Measurements from ENCODE around the gene OPCML.

OPCML gene

GRCh38 chr11:133504906-133505305 lies 27.4 kb downstream of the OPCML start:
- in situ Hi-C loops (cut with MboI; ENCODE audit: low sequenced_read_pairs) = no loop called here

- in situ Hi-C loops (cut with MboI; ENCODE audit: low sequenced_read_pairs) = no loop called here
Observed at GRCh38 chr11:133503776-133504175, 28.5 kb downstream of the OPCML start.

- in situ Hi-C loops (cut with MboI; ENCODE audit: low sequenced_read_pairs) = no loop called here
Observed at GRCh38 chr11:133503236-133503635, 29.1 kb downstream of the OPCML start.

GRCh38 chr11:133501643-133502539 lies 30.4 kb downstream of the OPCML start:
- in situ Hi-C loops (cut with MboI; ENCODE audit: low sequenced_read_pairs) = no loop called here

GRCh38 chr11:133500936-133501335 lies 31.4 kb downstream of the OPCML start:
- in situ Hi-C loops (cut with MboI; ENCODE audit: low sequenced_read_pairs) = no loop called here

DNA sequence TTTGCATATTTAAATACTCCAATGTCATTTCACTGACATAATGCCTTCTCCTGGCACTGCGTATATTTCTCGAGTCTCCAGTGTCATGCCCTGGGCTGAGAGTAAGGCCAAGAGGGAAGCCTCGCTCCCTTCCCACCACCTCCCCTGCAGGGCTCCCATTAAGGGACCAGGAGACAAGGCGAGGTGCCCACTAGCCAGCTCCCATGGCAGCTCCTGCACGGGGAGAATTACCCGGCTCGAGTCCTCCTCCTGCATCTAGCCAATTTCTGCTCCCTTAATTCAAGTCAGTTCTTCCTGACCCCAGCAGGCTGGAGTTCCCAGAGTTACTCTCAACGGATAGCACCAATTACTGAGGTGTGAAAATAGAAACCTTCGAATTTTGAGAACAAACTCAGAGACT lies 31.9 kb downstream of the OPCML start:
- in situ Hi-C loops (cut with MboI; ENCODE audit: low sequenced_read_pairs) = no loop called here

DNA sequence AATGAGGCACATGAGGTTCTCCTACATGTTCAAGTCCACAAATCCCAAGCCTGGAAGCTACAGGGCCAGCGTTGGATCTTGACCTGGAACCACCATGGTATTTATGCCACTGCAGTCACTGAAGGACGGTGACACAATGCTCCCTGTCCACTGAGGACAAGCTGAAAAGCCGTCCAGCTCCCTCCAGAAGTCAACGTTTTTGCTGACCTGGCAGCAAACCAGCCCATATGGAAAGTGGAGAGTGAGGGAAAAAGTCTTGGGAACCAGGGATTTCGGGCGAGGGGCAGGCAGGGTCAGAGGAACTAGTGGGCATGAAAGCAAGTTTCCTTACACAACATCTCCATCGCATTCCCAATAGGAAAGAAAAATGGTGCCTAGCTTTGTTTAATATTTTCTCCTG lies 33.3 kb downstream of the OPCML start:
- in situ Hi-C loops (cut with MboI; ENCODE audit: low sequenced_read_pairs) = no loop called here

- in situ Hi-C loops (cut with MboI; ENCODE audit: low sequenced_read_pairs) = no loop called here
Observed at GRCh38 chr11:133497477-133498140, 34.7 kb downstream of the OPCML start.

GRCh38 chr11:133492895-133493294 lies 39.4 kb downstream of the OPCML start:
- in situ Hi-C loops (cut with MboI; ENCODE audit: low sequenced_read_pairs) = no loop called here

DNA sequence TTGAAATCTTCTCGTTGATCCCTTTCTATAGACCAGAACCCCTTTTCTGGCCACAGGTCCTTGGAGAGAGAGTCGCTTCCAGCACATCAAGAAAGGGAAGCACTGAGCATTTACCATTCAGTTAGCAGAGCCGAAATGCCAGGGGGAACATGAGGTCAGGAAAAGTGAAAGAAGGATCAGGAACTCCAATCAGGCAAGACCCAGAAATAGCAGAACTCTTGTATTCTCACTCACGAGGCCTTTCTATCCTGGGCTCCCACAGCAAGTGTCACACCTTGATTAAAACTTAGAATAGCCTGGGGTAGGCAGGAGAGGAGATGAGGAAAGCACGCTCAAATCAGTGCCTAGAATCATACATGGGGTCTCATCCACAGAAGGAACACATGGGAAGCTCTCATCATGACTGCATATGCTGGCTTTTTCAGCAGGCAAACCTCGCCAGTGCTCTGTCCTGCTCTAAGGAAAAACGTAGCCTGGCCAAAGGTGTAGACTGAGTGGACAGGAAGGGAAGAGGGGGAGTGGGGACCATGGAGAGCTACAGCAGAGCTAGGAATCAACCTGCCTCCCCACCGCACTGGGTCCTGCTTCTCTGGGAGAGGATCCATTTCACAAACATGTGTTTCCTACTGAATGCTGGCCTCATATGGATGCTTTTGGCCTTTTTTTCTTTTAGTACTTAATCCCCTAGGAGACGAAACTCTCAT lies 40.5 kb downstream of the OPCML start:
- in situ Hi-C loops (cut with MboI; ENCODE audit: low sequenced_read_pairs) = no loop called here

- in situ Hi-C loops (cut with MboI; ENCODE audit: low sequenced_read_pairs) = no loop called here
Observed at GRCh38 chr11:133480722-133481121, 51.6 kb downstream of the OPCML start.

GRCh38 chr11:133479209-133479608 lies 53.1 kb downstream of the OPCML start:
- in situ Hi-C loops (cut with MboI; ENCODE audit: low sequenced_read_pairs) = no loop called here

DNA sequence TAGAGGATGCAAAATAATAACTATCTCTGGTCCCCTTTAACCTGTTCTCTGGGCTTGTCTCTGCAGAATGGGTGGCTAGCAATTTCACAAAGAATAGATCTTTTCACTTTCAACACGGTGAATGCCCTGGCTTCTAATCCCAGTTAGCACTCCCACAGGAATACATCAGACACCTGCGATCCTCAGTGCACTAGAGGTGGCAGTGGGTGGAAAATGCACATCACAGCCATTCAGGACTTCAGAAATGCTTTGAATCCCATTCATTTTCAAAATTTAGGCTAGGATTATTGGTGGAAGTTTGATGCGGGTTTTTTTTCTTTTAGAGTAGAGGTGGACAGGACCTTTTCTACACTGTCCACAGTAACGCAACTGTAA lies 55.1 kb downstream of the OPCML start:
- in situ Hi-C loops (cut with MboI; ENCODE audit: low sequenced_read_pairs) = no loop called here

GRCh38 chr11:133476570-133477250 lies 55.6 kb downstream of the OPCML start:
- in situ Hi-C loops (cut with MboI; ENCODE audit: low sequenced_read_pairs) = no loop called here

- in situ Hi-C loops (cut with MboI; ENCODE audit: low sequenced_read_pairs) = no loop called here
Observed at GRCh38 chr11:133474461-133474860, 57.8 kb downstream of the OPCML start.

DNA sequence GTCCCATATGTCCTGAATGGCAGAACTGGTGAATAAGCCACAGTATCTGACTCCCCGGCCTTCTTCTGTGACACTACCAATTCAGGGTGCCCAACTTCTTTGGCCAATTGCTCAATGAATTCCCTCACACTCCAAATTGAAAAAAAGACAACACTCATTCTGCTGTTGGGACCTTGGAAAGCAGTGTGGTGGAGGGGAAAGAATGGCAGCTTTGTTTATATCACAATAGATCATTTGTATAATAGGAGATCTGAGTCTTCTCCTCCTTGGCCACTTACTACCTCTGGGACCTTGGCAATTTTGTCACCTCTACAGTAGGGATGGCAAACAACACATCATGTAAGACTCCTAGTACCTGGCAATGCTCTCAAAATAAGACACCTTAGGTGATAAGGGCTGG lies 64.6 kb downstream of the OPCML start:
- in situ Hi-C loops (cut with MboI; ENCODE audit: low sequenced_read_pairs) = no loop called here

GRCh38 chr11:133443206-133443747 lies 89.0 kb downstream of the OPCML start:
- in situ Hi-C loops (cut with MboI; ENCODE audit: low sequenced_read_pairs) = no loop called here

DNA sequence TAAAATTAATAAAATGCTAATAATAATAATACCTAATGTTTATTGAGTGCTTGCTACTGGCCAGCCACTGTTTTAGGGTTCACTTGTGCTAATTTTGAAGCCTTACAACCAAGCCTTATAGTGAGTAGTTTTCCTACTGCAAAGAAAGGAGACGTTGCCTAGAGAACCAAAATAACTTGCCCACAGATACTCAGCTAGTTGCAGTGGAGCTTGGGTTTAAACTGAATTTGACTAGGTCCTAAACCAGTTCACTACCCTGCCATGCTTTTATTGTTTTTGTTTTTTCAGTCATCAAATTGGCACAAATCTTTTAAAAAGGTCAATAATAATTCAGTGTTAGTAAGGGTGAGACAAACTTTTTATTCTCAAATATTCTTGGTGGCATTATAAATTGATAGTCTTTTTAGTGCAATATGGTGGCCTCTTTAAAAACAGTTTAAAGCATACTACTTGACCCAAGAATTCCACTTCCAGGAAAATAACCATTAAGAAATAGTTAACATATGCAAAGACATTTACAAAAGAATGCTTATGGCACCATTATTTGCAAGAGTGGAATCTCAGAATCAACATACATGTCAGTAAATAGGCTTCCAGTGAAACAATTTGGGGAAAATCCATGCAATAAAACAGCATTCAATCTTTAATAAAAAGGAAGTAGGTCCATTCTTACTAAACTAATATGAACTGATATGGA lies 90.2 kb downstream of the OPCML start:
- in situ Hi-C loops (cut with MboI; ENCODE audit: low sequenced_read_pairs) = no loop called here

DNA sequence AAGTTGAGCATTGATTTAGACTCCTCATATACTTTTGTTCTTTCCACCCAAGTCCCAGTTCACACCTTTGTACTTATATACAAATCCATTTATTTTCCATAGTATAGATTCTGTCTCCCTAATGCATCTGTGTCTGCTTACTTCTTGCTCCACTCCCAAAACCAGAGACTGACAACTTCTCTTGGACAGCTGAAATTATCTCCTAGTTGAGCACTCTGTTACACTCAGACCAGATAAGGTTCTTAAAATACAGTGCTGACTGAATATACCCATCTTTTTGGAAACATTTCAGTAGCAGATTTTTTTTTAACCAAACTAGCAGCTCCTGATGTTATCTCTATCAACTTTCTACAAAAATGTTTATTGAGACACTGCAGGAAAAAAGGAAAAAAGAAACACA lies 106.3 kb downstream of the OPCML start:
- in situ Hi-C loops (cut with MboI; ENCODE audit: low sequenced_read_pairs) = no loop called here

- in situ Hi-C loops (cut with MboI; ENCODE audit: low sequenced_read_pairs) = no loop called here
Observed at GRCh38 chr11:133425245-133425644, 107.1 kb downstream of the OPCML start.
